8988T (cell line): ENCODE results near the gene DDX46.
"Not testable (repeated sequence)": the region's sequence is repeated elsewhere in the genome, so short reads cannot be mapped to it uniquely, and the experiment has no call there.

Experiments
- DNase-seq: peaks from one replicate; pipeline ENCODE4 v3.0.0; 2011

DDX46 gene

GRCh38 chr5:134784946-134785620 lies 26.5 kb downstream of the DDX46 start:
- no peak for DNase-seq

GRCh38 chr5:134787692-134788091 lies 29.1 kb downstream of the DDX46 start:
- no peak for DNase-seq

DNA sequence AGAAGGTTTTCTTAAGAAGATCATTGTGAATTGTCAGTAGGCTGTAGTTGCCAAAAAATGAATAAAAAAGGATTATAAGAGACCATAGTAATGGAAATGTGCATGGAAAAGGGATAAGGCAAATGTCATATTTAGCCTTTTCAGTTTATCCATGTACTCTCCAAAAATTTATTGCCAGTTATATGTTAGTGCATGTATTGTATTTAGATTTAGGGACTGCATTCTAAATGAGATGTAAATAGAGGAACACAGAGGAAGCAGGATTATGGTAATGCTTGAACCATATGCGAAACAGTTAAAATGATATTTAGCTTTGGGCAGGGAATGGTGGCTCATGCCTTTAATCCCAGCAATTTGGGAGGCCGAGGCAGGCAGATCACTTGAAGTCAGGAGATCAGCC lies 33.0 kb downstream of the DDX46 start:
- DNase-seq = no peak

- no peak for DNase-seq
These were observed 33.7 kb downstream of the DDX46 start for GRCh38 chr5:134792286-134792685.

DNA sequence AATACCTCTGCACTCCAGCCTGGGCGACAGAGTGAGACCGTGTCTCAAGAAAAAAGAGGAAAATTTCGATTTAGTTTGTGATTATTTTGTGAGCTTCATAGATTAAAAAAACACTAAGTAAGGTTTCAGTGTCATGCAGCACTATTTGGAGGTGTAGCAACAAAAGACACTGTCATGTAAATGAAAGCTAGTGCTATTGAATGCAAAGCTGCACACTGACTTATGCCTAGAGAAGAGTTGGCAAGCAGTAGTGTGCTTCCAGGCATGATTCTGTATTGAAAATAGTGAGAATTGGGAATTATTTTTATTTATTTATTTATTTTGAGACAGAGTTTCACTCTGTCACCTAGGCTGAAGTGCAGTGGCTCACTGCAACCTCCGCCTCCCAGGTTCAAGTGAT lies 34.5 kb downstream of the DDX46 start:
- no peak for DNase-seq

DNA sequence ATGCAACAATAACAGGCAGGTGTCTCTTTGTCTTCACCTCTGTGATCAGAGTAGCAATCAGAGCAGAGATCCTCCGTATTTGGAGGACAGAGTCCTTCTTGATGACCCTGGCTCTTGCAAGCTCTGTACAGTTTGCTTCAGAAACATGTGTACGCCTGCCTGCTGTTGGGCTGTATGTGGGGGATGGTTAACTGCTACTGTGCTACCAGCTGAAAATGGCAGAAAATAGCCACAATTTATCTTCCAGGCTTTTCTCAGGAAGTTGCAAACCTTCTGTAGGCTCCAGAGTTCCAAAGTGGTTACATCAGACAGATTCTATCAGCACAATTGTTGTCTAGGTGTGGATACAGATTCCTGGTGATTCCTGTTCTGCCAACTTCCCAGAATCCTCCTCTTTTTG lies 35.5 kb downstream of the DDX46 start:
- no peak for DNase-seq

- no peak for DNase-seq
These were observed 36.2 kb downstream of the DDX46 start for GRCh38 chr5:134794819-134795218.

GRCh38 chr5:134798468-134798867 lies 39.9 kb downstream of the DDX46 start:
- DNase-seq = no peak

- no peak for DNase-seq
These were observed 45.2 kb downstream of the DDX46 start for GRCh38 chr5:134803821-134804220.

DNA sequence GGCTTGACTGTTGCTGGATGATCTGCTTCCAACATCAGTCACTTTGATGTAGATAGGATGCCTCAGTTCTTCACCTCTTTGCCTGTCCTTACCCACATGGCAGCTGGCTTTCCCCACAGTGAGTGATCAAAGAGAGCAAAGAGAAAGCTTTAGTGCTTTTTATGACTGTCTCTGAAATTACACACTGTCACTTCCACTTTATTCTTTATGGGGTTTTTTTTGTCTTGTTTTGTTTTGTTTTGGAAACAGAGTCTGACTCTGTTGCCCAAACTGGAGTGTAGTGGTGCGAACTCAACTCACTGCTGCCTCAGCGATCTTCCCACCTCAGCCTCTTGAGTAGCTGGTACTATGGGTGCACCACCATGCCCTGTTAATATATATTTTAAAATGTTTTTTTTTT lies 54.8 kb downstream of the DDX46 start:
- DNase-seq = no peak

DNA sequence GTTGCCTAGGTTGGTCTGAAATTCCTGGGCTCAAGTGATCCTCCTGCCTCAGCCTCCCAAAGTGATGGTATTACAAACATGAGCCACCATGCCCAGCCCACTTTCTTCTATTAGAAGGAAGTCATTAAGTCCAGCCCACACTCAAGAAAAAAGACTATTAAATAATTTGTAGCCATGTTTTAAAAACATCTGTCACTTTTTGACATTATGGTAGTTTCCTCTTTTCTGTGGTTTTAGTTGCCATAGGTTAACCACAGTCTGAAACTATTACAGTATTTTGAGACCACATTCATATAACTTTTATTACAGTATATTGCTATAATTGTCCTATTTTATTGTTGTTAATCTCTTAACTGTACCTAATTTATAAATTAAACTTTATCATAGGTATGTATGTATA lies 55.2 kb downstream of the DDX46 start:
- no peak for DNase-seq

- no peak for DNase-seq
These were observed 58.4 kb downstream of the DDX46 start for GRCh38 chr5:134817006-134817405.

GRCh38 chr5:134818776-134819175 lies 60.2 kb downstream of the DDX46 start:
- no peak for DNase-seq

DNA sequence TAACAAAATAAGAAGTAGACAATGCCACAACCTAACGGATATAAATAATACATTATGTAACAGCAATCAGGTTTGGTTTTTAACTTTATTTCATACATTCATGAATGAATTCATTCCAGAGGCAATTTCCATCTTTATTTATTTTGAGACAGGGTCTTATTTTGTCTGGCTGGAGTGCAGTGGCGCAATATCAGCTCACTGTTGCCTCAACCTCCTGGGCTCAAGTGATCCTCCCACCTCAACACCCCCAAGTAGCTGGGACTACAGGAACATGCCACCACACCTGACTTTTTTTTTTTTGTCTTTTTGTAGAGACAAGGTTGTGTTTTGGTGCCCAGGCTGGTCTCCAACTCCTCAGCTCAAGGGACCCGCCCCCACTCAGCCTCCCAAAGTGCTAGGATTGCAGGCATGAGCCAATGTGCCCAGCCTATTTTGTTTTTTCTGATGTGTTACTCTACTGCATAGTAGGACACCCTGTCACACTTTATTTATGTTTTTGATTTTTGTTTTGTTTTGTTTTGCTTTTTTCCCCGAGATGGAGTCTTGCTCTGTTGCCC lies 60.9 kb downstream of the DDX46 start:
- DNase-seq = no peak

- no peak for DNase-seq
These were observed 63.3 kb downstream of the DDX46 start for GRCh38 chr5:134821841-134822240.

DNA sequence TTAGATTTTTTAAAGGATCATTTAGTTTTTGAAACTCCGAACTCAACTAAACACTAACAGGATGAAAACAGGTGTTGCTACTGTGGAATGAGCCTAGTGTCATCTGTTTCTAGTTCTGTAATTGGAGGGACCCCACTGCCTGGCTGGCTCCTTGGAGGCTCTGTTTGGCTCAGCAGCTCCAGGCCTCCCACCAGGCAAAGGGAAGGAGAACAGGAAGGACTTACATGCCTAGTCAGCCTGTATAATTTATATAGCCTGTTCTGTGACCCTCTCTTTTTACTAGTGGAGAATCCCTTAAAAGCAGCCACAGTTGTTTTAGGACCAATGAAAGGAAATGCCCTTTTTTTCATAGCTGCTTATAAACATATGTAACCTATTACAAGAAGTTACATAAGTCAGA lies 66.1 kb downstream of the DDX46 start:
- no peak for DNase-seq

- DNase-seq = no peak
These were observed 66.6 kb downstream of the DDX46 start for GRCh38 chr5:134825212-134825611.

DNA sequence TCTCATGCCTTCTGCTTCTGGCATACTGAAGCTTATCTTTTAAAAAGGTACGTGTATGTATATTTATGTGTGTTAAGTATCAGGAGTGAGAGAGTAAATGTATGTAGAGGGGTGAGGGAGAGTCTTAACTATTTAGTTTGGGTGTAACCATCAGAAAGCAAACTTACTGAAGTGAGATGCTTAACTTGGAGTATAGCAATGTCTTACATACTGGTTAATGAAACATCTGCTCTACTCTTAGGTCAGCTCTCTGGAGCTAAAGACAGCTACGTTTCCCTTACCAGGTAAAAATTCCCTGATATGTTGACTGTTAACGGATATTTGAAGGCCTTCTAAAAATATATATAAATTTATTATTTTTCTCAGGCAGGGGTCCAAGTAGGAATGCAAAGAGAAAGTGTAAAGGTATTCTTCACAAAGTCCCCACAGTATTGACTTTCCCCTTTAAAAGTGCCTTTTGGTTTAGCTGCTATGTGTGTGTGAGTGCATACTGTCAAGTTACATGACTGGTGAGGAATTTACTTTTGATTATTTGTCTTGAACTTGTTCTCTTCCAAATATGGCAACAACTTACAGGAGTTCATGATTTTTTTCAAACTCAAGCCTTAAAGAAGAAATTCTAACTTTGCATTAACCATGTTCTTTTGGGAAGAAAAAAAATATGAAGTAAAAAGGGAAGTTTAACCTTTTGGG lies 74.9 kb downstream of the DDX46 start:
- DNase-seq = no peak

GRCh38 chr5:134835623-134836022 lies 77.0 kb downstream of the DDX46 start:
- DNase-seq = no peak

GRCh38 chr5:134837530-134838181 lies 79.1 kb downstream of the DDX46 start:
- DNase-seq = no peak

GRCh38 chr5:134838361-134838760 lies 79.8 kb downstream of the DDX46 start:
- DNase-seq = not testable (repeated sequence)

DNA sequence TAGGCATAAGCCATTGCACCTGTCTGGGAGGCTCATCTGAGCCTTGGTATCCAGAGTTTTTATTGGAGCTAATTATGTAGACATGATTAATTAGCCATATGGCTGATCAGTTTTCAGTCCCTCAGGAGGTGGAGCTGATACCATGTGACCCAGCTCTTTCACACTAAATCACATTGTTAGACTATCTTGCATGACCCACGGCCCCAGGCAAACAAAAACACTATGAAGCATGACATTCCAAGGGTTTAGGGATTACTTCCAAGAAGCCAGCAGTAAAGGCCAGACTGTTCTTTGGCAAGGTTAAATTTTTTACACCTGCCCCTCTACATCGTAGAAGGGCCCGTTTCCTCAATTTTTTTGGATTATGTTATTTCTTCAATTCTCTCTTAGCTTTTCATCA lies 82.2 kb downstream of the DDX46 start:
- DNase-seq = no peak

GRCh38 chr5:134844252-134844651 lies 85.7 kb downstream of the DDX46 start:
- DNase-seq = no peak

- no peak for DNase-seq
These were observed 86.8 kb downstream of the DDX46 start for GRCh38 chr5:134845335-134845851.
